ENCODE results near the gene APOC3. TPM values are rescaled to one million over a fixed set of nuclear protein-coding genes. Genes with fewer than 3 reads are reported as not detected.

The APOC3 gene
- total RNA-seq, 1 experiment from 2014 or later: 2.5 TPM

GRCh38 chr11:116787786-116788486, 41.8 kb upstream of the APOC3 start, which contains the start of gene ZPR1 (continued):
- no peak for TF ChIP-seq MLX (CRISPR knock-in tag; IDR thresholded peaks at IDR 0.05)
- TF ChIP-seq ZNF219 (CRISPR knock-in tag; IDR thresholded peaks at IDR 0.05; ENCODE audit: borderline replicate concordance): no peak
- no peak; the same call in 1 of the 2 replicates for TF ChIP-seq TEAD1 (CRISPR knock-in tag; IDR thresholded peaks at IDR 0.05)
- no peak for TF ChIP-seq RORB (CRISPR knock-in tag; IDR thresholded peaks at IDR 0.05)
- peak; percentile 81 for TF ChIP-seq HMGXB4 (CRISPR knock-in tag; IDR thresholded peaks at IDR 0.05)
- peak; percentile 56; the same call in 1 of the 2 replicates for TF ChIP-seq FOXP4 (CRISPR knock-in tag; IDR thresholded peaks at IDR 0.05)
- no peak for TF ChIP-seq FOXJ3 (CRISPR knock-in tag; IDR thresholded peaks at IDR 0.05; ENCODE audit: borderline replicate concordance)
- TF ChIP-seq CREM (CRISPR knock-in tag; IDR thresholded peaks at IDR 0.05): peak; percentile 90
- no peak for TF ChIP-seq NFE2L1 (CRISPR knock-in tag; IDR thresholded peaks at IDR 0.05)
- TF ChIP-seq KAT7 (CRISPR knock-in tag; IDR thresholded peaks at IDR 0.05; ENCODE audit: borderline replicate concordance): no peak
- TF ChIP-seq CBFB (CRISPR knock-in tag; IDR thresholded peaks at IDR 0.05; ENCODE audit: low read depth): no peak
- TF ChIP-seq MAX (CRISPR knock-in tag; IDR thresholded peaks at IDR 0.05): peak; percentile 70
- TF ChIP-seq ETV6 (CRISPR knock-in tag; IDR thresholded peaks at IDR 0.05): peak; percentile 43; the same call in 1 of the 2 replicates
- TF ChIP-seq TP53 (CRISPR knock-in tag; IDR thresholded peaks at IDR 0.05): no peak
- no peak for TF ChIP-seq E2F4 (CRISPR knock-in tag; IDR thresholded peaks at IDR 0.05; ENCODE audit: borderline replicate concordance, low read depth)
- TF ChIP-seq CTCF (IDR thresholded peaks at IDR 0.05): no peak
- peak; percentile 33; the same call in 1 of the 2 replicates for TF ChIP-seq GABPB1 (CRISPR knock-in tag; IDR thresholded peaks at IDR 0.05)
- no peak for TF ChIP-seq MXD4 (CRISPR knock-in tag; IDR thresholded peaks at IDR 0.05; ENCODE audit: borderline replicate concordance)
- no peak for TF ChIP-seq ZNF317 (CRISPR knock-in tag; IDR thresholded peaks at IDR 0.05; ENCODE audit: borderline replicate concordance, low read depth)
- TF ChIP-seq ZNF512 (CRISPR knock-in tag; IDR thresholded peaks at IDR 0.05; ENCODE audit: borderline replicate concordance): no peak
- TF ChIP-seq FOXP1 (CRISPR knock-in tag; IDR thresholded peaks at IDR 0.05; ENCODE audit: borderline replicate concordance): no peak
- no peak for TF ChIP-seq PRDM15 (CRISPR knock-in tag; IDR thresholded peaks at IDR 0.05)
- peak; percentile 70 for TF ChIP-seq SP1 (CRISPR knock-in tag; conservative IDR thresholded peaks at IDR 0.05)

Data from WTC11 (cell line).